Erythroblast (primary cell): ENCODE measurements around the gene C2orf76.
"Not testable (repeated sequence)": the region's sequence is repeated elsewhere in the genome, so short reads cannot be mapped to it uniquely, and the experiment has no call there.

ENCODE experiments used
- GATA1 ChIP-seq: IDR thresholded peaks from 2 replicates; pipeline ENCODE4 v1.6.1; 2011; ENCODE audit warnings: low read depth, mild to moderate bottlenecking, control low read depth, low read length, moderate library complexity
- POLR2A ChIP-seq: IDR thresholded peaks from 2 replicates; pipeline ENCODE4 v1.6.1; 2011; ENCODE audit warnings: mild to moderate bottlenecking, low read length

DNA sequence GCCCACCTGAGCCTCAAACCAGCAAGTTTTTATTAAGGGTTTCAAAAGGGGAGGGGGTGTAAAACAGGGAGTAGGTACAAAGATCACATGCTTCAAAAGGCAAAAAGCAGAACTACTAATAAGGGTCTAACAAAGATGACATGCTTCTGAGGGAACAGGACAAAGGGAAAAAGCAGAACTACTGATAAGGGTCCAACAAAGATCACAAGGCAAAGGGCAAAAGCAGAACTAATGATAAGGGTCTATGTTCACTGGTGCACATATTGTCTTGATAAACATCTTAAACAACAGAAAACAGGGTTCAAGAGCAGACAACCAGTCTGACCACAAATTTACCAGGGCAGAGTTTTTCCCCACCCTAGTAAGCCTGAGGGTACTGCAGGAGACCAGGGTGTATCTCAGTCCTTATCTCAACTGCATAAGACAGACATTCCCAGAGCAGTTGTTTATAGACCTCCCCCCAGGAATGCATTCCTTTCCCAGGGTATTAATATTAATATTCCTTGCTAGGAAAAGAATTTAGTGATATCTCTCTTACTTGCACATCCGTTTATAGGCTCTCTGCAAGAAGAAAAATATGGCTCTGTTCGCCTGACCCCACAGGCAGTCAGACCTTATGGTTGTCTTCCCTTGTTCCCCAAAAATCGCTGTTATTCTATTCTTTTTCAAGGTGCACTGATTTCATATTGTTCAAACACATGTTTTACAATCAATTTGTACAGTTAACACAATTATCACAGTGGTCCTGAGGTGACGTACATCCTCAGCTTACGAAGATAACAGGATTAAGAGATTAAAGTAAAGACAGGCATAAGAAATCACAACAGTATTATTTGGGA is 7.5 kb upstream of the C2orf76 start:
- not testable (repeated sequence) for TF ChIP-seq POLR2A, GATA1
